OCI-LY7 (cell line): ENCODE measurements around the gene RASSF9. TPM values are rescaled to one million over a fixed set of nuclear protein-coding genes. Genes with fewer than 3 reads are reported as not detected.

Experiments used
- BruUV-seq: library from RNA; stranded (reverse); fragments of 400-500 nt; replicated peaks from 2 replicates; lab custom pipeline; 2021; lab: Mats Ljungman, UMichigan
- CTCF ChIA-PET: fragments of 300-600 bp; sonication (Branson Sonifier 250); formaldehyde crosslinking; loops from one replicate; lab custom pipeline; 2022; ENCODE audit warnings: antibody characterized with exemption; ENCODE audit not compliant: unreplicated experiment; lab: Charles Lee
- POLR2A ChIA-PET: fragments of 300-600 bp; sonication (Branson Sonifier 250); formaldehyde crosslinking; loops from one replicate; lab custom pipeline; 2022; ENCODE audit warnings: antibody characterized with exemption; lab: Charles Lee
- DNase-seq: peaks from one replicate; pipeline ENCODE4 v3.0.0-alpha.2; 2015; ENCODE audit warnings: low spot score
- H2AFZ ChIP-seq: fragments of 200-600 bp; sonication (generic), shearing (Covaris generic); 2 replicates; pipeline ENCODE4 v1.6.1; 2014; ENCODE audit warnings: mild to moderate bottlenecking, antibody characterized with exemption, low read length, moderate library complexity
- H3K27ac ChIP-seq: fragments of 200-600 bp; sonication (generic); 2 replicates; pipeline ENCODE4 v1.5.1; 2014; ENCODE audit warnings: mixed run types, low read depth, mild to moderate bottlenecking, moderate library complexity, low read length, inconsistent platforms; ENCODE audit not compliant: poor library complexity, severe bottlenecking
- H3K36me3 ChIP-seq: fragments of 200-600 bp; sonication (generic); 2 replicates; pipeline ENCODE4 v1.6.1; 2014; ENCODE audit warnings: mild to moderate bottlenecking, antibody characterized with exemption, low read length, moderate library complexity, mixed read lengths; ENCODE audit not compliant: insufficient read depth
- H3K4me1 ChIP-seq: fragments of 200-600 bp; sonication (generic); 2 replicates; pipeline ENCODE4 v1.5.1; 2014; ENCODE audit warnings: mild to moderate bottlenecking, low read length; ENCODE audit not compliant: insufficient read depth, poor library complexity, severe bottlenecking
- H3K4me2 ChIP-seq: fragments of 200-600 bp; sonication (generic); 2 replicates; pipeline ENCODE4 v1.6.1; 2014; ENCODE audit warnings: mild to moderate bottlenecking, low read length
- H3K4me3 ChIP-seq: fragments of 200-600 bp; sonication (generic); 2 replicates; pipeline ENCODE4 v1.5.1; 2014; ENCODE audit warnings: mild to moderate bottlenecking, low read depth, low read length; ENCODE audit not compliant: poor library complexity, severe bottlenecking
- H3K79me2 ChIP-seq: fragments of 200-600 bp; sonication (generic); 2 replicates; pipeline ENCODE4 v1.6.1; 2016; ENCODE audit warnings: low read depth, mild to moderate bottlenecking, low read length, moderate library complexity, mixed read lengths; ENCODE audit not compliant: insufficient read depth
- H3K9me2 ChIP-seq: fragments of 200-600 bp; sonication (generic); 2 replicates; pipeline ENCODE4 v1.6.1; 2016; ENCODE audit warnings: mild to moderate bottlenecking, low read length, mixed read lengths; ENCODE audit not compliant: insufficient read depth
- H3K9me3 ChIP-seq: fragments of 200-600 bp; sonication (generic); 2 replicates; pipeline ENCODE4 v1.6.1; 2014; ENCODE audit warnings: mild to moderate bottlenecking, mixed run types, low read length, mixed read lengths
- H4K20me1 ChIP-seq: fragments of 200-600 bp; sonication (generic); 2 replicates; pipeline ENCODE4 v1.6.1; 2014; ENCODE audit warnings: mild to moderate bottlenecking, antibody characterized with exemption, low read length, moderate library complexity, mixed read lengths; ENCODE audit not compliant: insufficient read depth
- CTCF ChIP-seq: fragments of 200-600 bp; sonication (generic); conservative IDR thresholded peaks from 2 replicates; pipeline ENCODE4 v1.5.1; 2014; ENCODE audit warnings: mild to moderate bottlenecking, antibody characterized with exemption, low read length, moderate library complexity, mixed read lengths
- EZH2phosphoT487 ChIP-seq: fragments of 200-600 bp; sonication (generic); IDR thresholded peaks from 2 replicates; pipeline ENCODE4 v1.6.1; 2018; ENCODE audit warnings: low read depth, borderline replicate concordance, mild to moderate bottlenecking, mixed run types, antibody characterized with exemption, low read length, moderate library complexity, mixed read lengths
- intact Hi-C: fragments of 100-400 bp; cut with micrococcal nuclease; formaldehyde crosslinking; loops from one replicate; pipeline ENCODE4 v1.10.0; 2022; ENCODE audit not compliant: unreplicated experiment
- total RNA-seq, 2 experiments: library from RNA; depleted of rRNA in 1 of 2; stranded (reverse); fragments of >200 nt in 1 of 2; shearing (Covaris generic) in 1 of 2; gene quantifications; 2 replicates each; pipeline ENCODE4 v1.2.3, GENCODE V29; 2014 to 2022

The RASSF9 gene
- total RNA-seq, 2 experiments from 2014 or later: not detected

- intact Hi-C loops: no loop called here
- Histone ChIP-seq H3K27ac (no peak overlapping the region), H3K36me3 (no peaks in the 10 kb centered on the region), H2AFZ (no peak overlapping the region), H3K4me1 (no peaks in the 10 kb centered on the region), H3K4me3 (no peak overlapping the region), H3K9me3 (no peaks in the 10 kb centered on the region), H3K4me2 (no peak overlapping the region), H3K79me2 (no peaks in the 10 kb centered on the region), H3K9me2 (no peaks in the 10 kb centered on the region), H4K20me1 (no peaks in the 10 kb centered on the region)
- no TSS peak for BruUV-seq
- no peak for DNase-seq
- TF ChIP-seq EZH2phosphoT487 (no peak), CTCF (no peak)
- CTCF ChIA-PET: no interaction called here
- POLR2A ChIA-PET: interaction anchor here (0.8 kb wide), 1 partner anchor 10 kb away, joined by 5 read pairs; no protein-coding TSS in a partner anchor
Measured at GRCh38 chr12:85821206-85821605, 15.0 kb downstream of the RASSF9 start.

- Histone ChIP-seq H4K20me1 (no peaks in the 10 kb centered on the region), H3K4me1 (no peaks in the 10 kb centered on the region), H3K36me3 (no peaks in the 10 kb centered on the region), H3K79me2 (no peaks in the 10 kb centered on the region), H3K4me2 (no peak overlapping the region), H3K9me2 (no peaks in the 10 kb centered on the region), H2AFZ (no peak overlapping the region), H3K9me3 (no peaks in the 10 kb centered on the region), H3K4me3 (no peak overlapping the region), H3K27ac (no peak overlapping the region)
- no TSS peak for BruUV-seq
- ChIA-PET CTCF (no interaction called here), POLR2A (interaction anchor here (0.9 kb wide), 1 partner anchor 1526 kb away, joined by 3 read pairs; no protein-coding TSS in a partner anchor)
- intact Hi-C loops: no loop called here
- TF ChIP-seq EZH2phosphoT487 (no peak), CTCF (no peak)
- no peak for DNase-seq
Measured at GRCh38 chr12:85820101-85820500, 16.1 kb downstream of the RASSF9 start.

DNA sequence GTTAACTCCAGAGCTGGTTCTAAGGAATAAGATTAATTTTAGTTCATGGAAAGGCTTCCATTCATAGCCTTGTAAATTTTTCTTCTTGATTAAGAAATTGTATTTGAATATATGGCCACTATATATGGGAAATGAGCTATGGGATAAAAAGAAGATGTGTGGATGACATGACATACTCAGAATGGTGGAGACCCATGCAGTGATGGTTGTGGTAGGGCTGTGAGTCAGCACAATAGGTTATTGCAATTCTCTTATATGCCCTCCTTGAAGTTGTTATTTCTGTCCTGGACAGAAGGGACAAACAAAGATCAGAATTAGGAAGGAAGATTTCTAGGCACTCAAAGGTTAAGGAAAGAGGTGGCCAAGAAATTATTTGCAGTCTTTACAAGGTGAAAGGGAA, 21.5 kb downstream of the RASSF9 start:
- ChIA-PET CTCF (no interaction called here), POLR2A (no interaction called here)
- TF ChIP-seq EZH2phosphoT487 (no peak), CTCF (no peak)

More for the DNA sequence above, 21.5 kb downstream of the RASSF9 start:
- no peaks in the 10 kb centered on the region for H3K79me2 ChIP-seq
- H3K4me1 ChIP-seq: no peaks in the 10 kb centered on the region
- no peak overlapping the region for H3K27ac ChIP-seq
- no peak overlapping the region for H3K4me2 ChIP-seq
- intact Hi-C loops: no loop called here
- no peaks in the 10 kb centered on the region for H3K36me3 ChIP-seq
- no peaks in the 10 kb centered on the region for H3K9me3 ChIP-seq
- no peak overlapping the region for H3K4me3 ChIP-seq
- H2AFZ ChIP-seq: no peak overlapping the region
- H3K9me2 ChIP-seq: no peaks in the 10 kb centered on the region
- no peak for DNase-seq
- H4K20me1 ChIP-seq: no peaks in the 10 kb centered on the region
- BruUV-seq: no TSS peak
